ENCODE results near the gene PROCR. TPM values are rescaled to one million over a fixed set of nuclear protein-coding genes. Genes with fewer than 3 reads are reported as not detected.
A peak's percentile ranks its signal among the peaks of the same experiment; 100 is the strongest.

The PROCR gene
- 10 to 100 TPM in 1 of 2 donors, 1 to 10 TPM in 1; 9.8 to 14.5 TPM for total RNA-seq

GRCh38 chr20:35171753-35172433, at the start of gene PROCR:
TSS of gene PROCR (plus strand) at chr20:35172072. CDS start at chr20:35172155, 83 bp downstream.
- intact Hi-C loops (cut with DNase I): no loop called here
- Histone ChIP-seq H3K4me1 (no peaks in the 10 kb centered on the region), H3K36me3 (no peaks in the 10 kb centered on the region), H3K27ac (peak within 1 kb of the TSS; percentile 50), H3K4me3 (peak within 1 kb of the TSS; percentile 28), H3K9me3 (no peaks in the 10 kb centered on the region), H3K27me3 (no peaks in the 10 kb centered on the region), H3K9ac (ENCODE audit: low read depth in 2 of 2, low read length in 2 of 2) (peak within 1 kb of the TSS; percentile 62 to 73)
- TF ChIP-seq, protein P1, sequence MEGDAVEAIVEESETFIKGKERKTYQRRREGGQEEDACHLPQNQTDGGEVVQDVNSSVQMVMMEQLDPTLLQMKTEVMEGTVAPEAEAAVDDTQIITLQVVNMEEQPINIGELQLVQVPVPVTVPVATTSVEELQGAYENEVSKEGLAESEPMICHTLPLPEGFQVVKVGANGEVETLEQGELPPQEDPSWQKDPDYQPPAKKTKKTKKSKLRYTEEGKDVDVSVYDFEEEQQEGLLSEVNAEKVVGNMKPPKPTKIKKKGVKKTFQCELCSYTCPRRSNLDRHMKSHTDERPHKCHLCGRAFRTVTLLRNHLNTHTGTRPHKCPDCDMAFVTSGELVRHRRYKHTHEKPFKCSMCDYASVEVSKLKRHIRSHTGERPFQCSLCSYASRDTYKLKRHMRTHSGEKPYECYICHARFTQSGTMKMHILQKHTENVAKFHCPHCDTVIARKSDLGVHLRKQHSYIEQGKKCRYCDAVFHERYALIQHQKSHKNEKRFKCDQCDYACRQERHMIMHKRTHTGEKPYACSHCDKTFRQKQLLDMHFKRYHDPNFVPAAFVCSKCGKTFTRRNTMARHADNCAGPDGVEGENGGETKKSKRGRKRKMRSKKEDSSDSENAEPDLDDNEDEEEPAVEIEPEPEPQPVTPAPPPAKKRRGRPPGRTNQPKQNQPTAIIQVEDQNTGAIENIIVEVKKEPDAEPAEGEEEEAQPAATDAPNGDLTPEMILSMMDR (IDR thresholded peaks at IDR 0.05): no peak
- peak; percentile 92 for DNase-seq

- no peaks in the 10 kb centered on the region for H3K27me3 ChIP-seq
- H3K4me1 ChIP-seq: no peaks in the 10 kb centered on the region
- intact Hi-C loops (cut with DNase I): no loop called here
- TF ChIP-seq, protein P1 (IDR thresholded peaks at IDR 0.05): no peak
- peaks cover 4% of the 10 kb centered on the region for H3K36me3 ChIP-seq
- H3K27ac ChIP-seq: no peak overlapping the region
- no peaks in the 10 kb centered on the region for H3K9me3 ChIP-seq
- no peak overlapping the region for H3K9ac ChIP-seq (ENCODE audit: low read depth in 2 of 2, low read length in 2 of 2)
- H3K4me3 ChIP-seq: no peak overlapping the region
- DNase-seq: no peak
Observed at GRCh38 chr20:35122756-35123405, 49.0 kb upstream of the PROCR start.

- Histone ChIP-seq H3K9ac (ENCODE audit: low read depth in 2 of 2, low read length in 2 of 2) (no peak overlapping the region), H3K4me3 (no peak overlapping the region), H3K9me3 (no peaks in the 10 kb centered on the region), H3K36me3 (peaks cover 4% of the 10 kb centered on the region), H3K27me3 (no peaks in the 10 kb centered on the region), H3K4me1 (no peaks in the 10 kb centered on the region), H3K27ac (no peak overlapping the region)
- intact Hi-C loops (cut with DNase I): no loop called here
- TF ChIP-seq, protein P1 (IDR thresholded peaks at IDR 0.05): no peak
- no peak for DNase-seq
Observed at GRCh38 chr20:35125753-35126152, 46.1 kb upstream of the PROCR start.

GRCh38 chr20:35129647-35130069, 42.2 kb upstream of the PROCR start:
- H3K27me3 ChIP-seq: no peaks in the 10 kb centered on the region
- no peaks in the 10 kb centered on the region for H3K9me3 ChIP-seq
- TF ChIP-seq, protein P1 (IDR thresholded peaks at IDR 0.05): no peak
- DNase-seq: no peak
- intact Hi-C loops (cut with DNase I): no loop called here
- H3K27ac ChIP-seq: peak overlapping the region; percentile 12
- H3K4me3 ChIP-seq: no peak overlapping the region
- no peaks in the 10 kb centered on the region for H3K4me1 ChIP-seq
- peaks cover 6% of the 10 kb centered on the region for H3K36me3 ChIP-seq
- H3K9ac ChIP-seq (ENCODE audit: low read depth in 2 of 2, low read length in 2 of 2): no peak overlapping the region

DNA sequence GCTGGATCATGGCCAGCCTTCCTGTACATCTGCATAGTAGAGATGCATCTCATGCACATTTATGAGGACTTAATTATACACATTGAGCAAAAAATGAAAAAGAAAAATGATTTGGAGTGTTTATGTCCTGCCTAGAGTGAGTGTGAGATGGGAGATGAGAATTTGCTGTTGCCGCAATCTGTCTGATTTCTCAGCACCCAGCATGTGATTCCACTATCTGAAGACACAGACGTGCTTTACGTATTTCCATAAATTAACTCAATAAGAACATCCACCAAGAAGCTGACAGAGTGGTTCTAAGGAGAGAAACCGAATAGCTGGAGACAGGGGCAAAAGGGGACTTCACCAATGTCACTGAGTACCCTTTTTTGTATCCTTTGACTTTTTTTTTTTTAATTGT, 39.9 kb upstream of the PROCR start:
- Histone ChIP-seq H3K9me3 (no peaks in the 10 kb centered on the region), H3K9ac (ENCODE audit: low read depth in 2 of 2, low read length in 2 of 2) (no peak overlapping the region), H3K27me3 (no peaks in the 10 kb centered on the region), H3K4me3 (no peak overlapping the region), H3K36me3 (peaks cover 6% of the 10 kb centered on the region), H3K4me1 (no peaks in the 10 kb centered on the region), H3K27ac (no peak overlapping the region)
- TF ChIP-seq, protein P1 (IDR thresholded peaks at IDR 0.05): no peak
- intact Hi-C loops (cut with DNase I): no loop called here
- no peak for DNase-seq

Measured in colonic mucosa (tissue), 4 donors.